IPS DF 6.9 (cell line): ENCODE results near the gene LCA5L.

ENCODE experiments used
- DNase-seq: peaks from one replicate; pipeline ENCODE4 v3.0.0-alpha.2; 2013; ENCODE audit warnings: low read depth, low spot score
- H3K27ac ChIP-seq: one replicate; pipeline ENCODE4 v1.5.1; 2013; ENCODE audit warnings: low read length, control low read depth
- H3K27me3 ChIP-seq: 2 replicates; pipeline ENCODE4 v1.6.1; 2013; ENCODE audit warnings: mild to moderate bottlenecking, low read length; ENCODE audit not compliant: control insufficient read depth, insufficient read depth
- H3K36me3 ChIP-seq: 2 replicates; pipeline ENCODE4 v1.6.1; 2013; ENCODE audit warnings: low read length; ENCODE audit not compliant: control insufficient read depth, insufficient read depth
- H3K4me1 ChIP-seq: 2 replicates; pipeline ENCODE4 v1.6.1; 2013; ENCODE audit warnings: low read length; ENCODE audit not compliant: control insufficient read depth, insufficient read depth
- H3K4me3 ChIP-seq: 2 replicates; pipeline ENCODE4 v1.5.1; 2013; ENCODE audit warnings: mild to moderate bottlenecking, low read length
- H3K9me3 ChIP-seq: 2 replicates; pipeline ENCODE4 v1.6.1; 2013; ENCODE audit warnings: low read length, inconsistent platforms; ENCODE audit not compliant: control insufficient read depth, insufficient read depth
- WGBS: extraction: QIAGEN DNeasy Blood & Tissue Kit; methylation state at CpG from one replicate; pipeline ENCODE4 v1.1.7; 2013; ENCODE audit warnings: mixed read lengths, missing lambda C conversion rate; ENCODE audit not compliant: insufficient read length, insufficient coverage; 5-methylcytosine and 5-hydroxymethylcytosine counted together

LCA5L gene

GRCh38 chr21:39471598-39471997, 26.0 kb upstream of the LCA5L start:
- no peaks in the 10 kb centered on the region for H3K36me3 ChIP-seq
- no peak for DNase-seq
- no peaks in the 10 kb centered on the region for H3K27me3 ChIP-seq
- no peaks in the 10 kb centered on the region for H3K4me1 ChIP-seq
- WGBS, result no CpG with 5 or more reads among the region's 3 CpGs
- no peak overlapping the region for H3K4me3 ChIP-seq
- no peak overlapping the region for H3K27ac ChIP-seq
- no peaks in the 10 kb centered on the region for H3K9me3 ChIP-seq

DNA sequence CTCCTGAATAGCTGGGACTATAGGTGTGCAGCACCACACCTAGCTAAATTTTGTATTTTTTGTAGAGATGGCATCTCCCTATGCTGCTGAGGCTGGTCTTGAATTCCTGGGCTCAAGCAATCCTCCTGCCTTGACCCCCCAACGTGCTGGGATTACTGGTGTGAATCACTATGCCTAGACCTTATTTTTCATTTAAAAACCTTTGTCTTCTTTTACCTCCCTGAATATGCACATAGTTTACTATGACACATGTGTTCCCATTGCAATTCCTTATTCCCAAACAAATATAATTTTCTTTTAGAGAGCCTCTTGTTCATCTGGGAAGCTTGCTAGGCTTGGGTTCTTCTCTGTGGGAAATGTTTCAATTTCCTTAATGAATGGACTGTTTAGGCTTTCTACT, 23.0 kb upstream of the LCA5L start:
- no peaks in the 10 kb centered on the region for H3K27me3 ChIP-seq
- H3K9me3 ChIP-seq, result no peaks in the 10 kb centered on the region
- no CpG with 5 or more reads among the region's 1 CpG for WGBS
- H3K27ac ChIP-seq, result no peak overlapping the region
- H3K4me1 ChIP-seq, result no peaks in the 10 kb centered on the region
- no peaks in the 10 kb centered on the region for H3K36me3 ChIP-seq
- DNase-seq, result no peak
- H3K4me3 ChIP-seq, result no peak overlapping the region

GRCh38 chr21:39467746-39468145, 22.2 kb upstream of the LCA5L start:
- Histone ChIP-seq H3K9me3 (no peaks in the 10 kb centered on the region), H3K4me1 (no peaks in the 10 kb centered on the region), H3K27ac (no peak overlapping the region), H3K27me3 (no peaks in the 10 kb centered on the region), H3K4me3 (no peak overlapping the region), H3K36me3 (no peaks in the 10 kb centered on the region)
- WGBS, result no CpG with 5 or more reads among the region's 3 CpGs
- no peak for DNase-seq

GRCh38 chr21:39466584-39466983, 21.0 kb upstream of the LCA5L start:
- Histone ChIP-seq H3K9me3 (no peaks in the 10 kb centered on the region), H3K27ac (no peak overlapping the region), H3K4me3 (no peak overlapping the region), H3K4me1 (no peaks in the 10 kb centered on the region), H3K36me3 (no peaks in the 10 kb centered on the region), H3K27me3 (no peaks in the 10 kb centered on the region)
- no peak for DNase-seq

- Histone ChIP-seq H3K27me3 (no peaks in the 10 kb centered on the region), H3K4me1 (no peaks in the 10 kb centered on the region), H3K36me3 (no peaks in the 10 kb centered on the region), H3K9me3 (no peaks in the 10 kb centered on the region), H3K4me3 (no peak overlapping the region), H3K27ac (no peak overlapping the region)
- no peak for DNase-seq
- WGBS, result no CpG with 5 or more reads among the region's 3 CpGs
Measured at GRCh38 chr21:39463308-39463707, 17.7 kb upstream of the LCA5L start.

- DNase-seq, result no peak
- no peak overlapping the region for H3K27ac ChIP-seq
- no peaks in the 10 kb centered on the region for H3K36me3 ChIP-seq
- no peaks in the 10 kb centered on the region for H3K27me3 ChIP-seq
- no peak overlapping the region for H3K4me3 ChIP-seq
- no peaks in the 10 kb centered on the region for H3K9me3 ChIP-seq
- no CpG with 5 or more reads among the region's 3 CpGs for WGBS
- no peaks in the 10 kb centered on the region for H3K4me1 ChIP-seq
Measured at GRCh38 chr21:39461419-39461818, 15.8 kb upstream of the LCA5L start.

DNA sequence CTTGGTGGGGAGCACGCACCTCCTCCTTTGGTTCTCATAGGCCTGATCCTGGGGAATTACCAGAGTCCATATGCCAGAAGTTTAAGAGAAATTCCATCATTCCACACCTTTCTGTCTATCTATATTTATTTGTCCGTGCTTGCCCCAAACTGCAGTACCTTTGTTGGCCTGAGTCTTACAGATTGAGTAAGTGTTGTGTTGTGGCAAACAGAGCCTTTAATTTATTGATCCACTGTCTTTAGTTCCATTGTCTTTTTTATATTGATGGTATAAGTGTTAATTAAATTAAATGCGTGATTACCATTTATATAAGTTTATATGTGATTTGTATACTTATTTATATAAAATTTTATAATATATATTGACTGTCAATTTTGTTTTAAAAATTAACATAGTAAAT, 11.1 kb upstream of the LCA5L start:
- Histone ChIP-seq H3K9me3 (no peaks in the 10 kb centered on the region), H3K4me1 (no peaks in the 10 kb centered on the region), H3K36me3 (no peaks in the 10 kb centered on the region), H3K27me3 (no peaks in the 10 kb centered on the region), H3K27ac (no peak overlapping the region), H3K4me3 (no peak overlapping the region)
- DNase-seq, result no peak
- WGBS, result no CpG with 5 or more reads among the region's 3 CpGs

GRCh38 chr21:39454949-39455668, 9.5 kb upstream of the LCA5L start:
- Histone ChIP-seq H3K4me1 (no peaks in the 10 kb centered on the region), H3K27me3 (no peaks in the 10 kb centered on the region), H3K4me3 (no peak overlapping the region), H3K27ac (no peak overlapping the region), H3K36me3 (no peaks in the 10 kb centered on the region), H3K9me3 (no peaks in the 10 kb centered on the region)
- no peak for DNase-seq
- no CpG with 5 or more reads among the region's 6 CpGs for WGBS

DNA sequence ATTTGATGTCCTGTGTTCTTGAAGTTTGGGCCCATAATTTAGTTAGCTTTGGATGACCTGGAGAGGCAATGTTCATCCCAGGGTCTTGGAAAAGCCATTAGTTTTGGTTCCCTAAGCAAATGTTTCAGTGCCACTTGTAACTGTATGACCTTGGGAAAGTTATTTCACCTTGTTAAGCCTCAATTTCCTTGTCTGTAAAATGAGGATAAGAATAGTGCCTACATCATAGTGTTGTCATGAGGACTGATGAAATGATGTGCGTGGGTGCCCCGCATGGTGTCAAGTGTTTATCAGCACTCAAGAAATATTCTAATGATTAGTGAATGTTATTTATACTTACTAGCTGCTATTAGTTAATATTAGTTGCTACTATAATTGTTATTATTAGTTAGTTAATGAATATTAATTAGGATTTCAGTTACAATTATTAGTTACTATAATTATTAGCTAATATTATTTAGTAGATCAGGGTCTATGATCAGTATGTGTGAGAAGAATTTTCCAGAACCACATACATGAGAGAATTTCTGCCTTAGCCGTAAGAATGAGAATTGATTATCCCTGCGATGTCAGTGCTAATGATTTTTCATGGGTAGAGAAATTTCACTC, 8.1 kb upstream of the LCA5L start:
- Histone ChIP-seq H3K4me3 (no peak overlapping the region), H3K36me3 (no peaks in the 10 kb centered on the region), H3K4me1 (no peaks in the 10 kb centered on the region), H3K27ac (no peak overlapping the region), H3K9me3 (no peaks in the 10 kb centered on the region), H3K27me3 (no peaks in the 10 kb centered on the region)
- no CpG with 5 or more reads among the region's 4 CpGs for WGBS
- DNase-seq, result no peak

DNA sequence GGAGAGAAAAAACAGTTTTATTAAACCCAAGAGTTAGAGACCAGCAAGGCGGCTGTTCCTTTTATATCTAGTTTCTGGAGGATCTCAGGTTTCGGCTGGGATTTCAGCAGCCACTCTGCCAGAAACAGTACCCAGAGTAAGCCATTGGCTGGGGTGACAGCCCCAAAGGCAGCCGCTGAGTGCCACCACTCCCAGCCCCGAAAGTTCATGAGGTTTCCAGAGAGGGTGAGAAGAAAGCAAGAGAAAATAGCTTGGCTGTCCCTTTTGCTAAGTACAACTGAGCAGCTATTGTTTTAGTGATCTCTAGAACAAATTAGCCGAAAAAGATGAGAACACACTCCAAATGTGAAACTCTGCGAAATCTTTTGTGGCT, 7.4 kb upstream of the LCA5L start:
- no CpG with 5 or more reads among the region's 6 CpGs for WGBS
- Histone ChIP-seq H3K27ac (no peak overlapping the region), H3K9me3 (no peaks in the 10 kb centered on the region), H3K36me3 (no peaks in the 10 kb centered on the region), H3K4me1 (no peaks in the 10 kb centered on the region), H3K27me3 (no peaks in the 10 kb centered on the region), H3K4me3 (no peak overlapping the region)
- DNase-seq, result no peak
